ENCODE results near the gene CAPN10.

DNA sequence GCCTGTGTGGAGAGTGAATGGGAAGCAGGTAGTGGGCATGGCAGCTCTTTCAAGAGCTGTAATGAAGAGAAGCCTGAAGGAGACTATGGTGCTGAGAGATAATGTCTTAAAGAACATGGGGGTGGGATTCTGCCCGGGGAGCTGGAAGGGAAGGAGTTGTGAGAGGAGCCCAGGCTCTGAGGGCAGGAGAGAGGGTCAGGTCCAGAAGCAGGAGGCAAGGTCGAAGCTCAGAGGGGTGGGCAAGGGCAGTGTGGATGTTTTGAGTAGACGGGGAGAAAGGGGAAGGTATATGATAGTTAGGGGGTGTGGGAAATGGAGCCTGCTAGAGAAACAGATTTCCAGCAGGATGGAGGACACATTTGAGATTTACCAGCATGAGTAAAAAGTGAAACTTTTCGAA, 2.1 kb downstream of the CAPN10 start:
- TF ChIP-seq, protein P1, sequence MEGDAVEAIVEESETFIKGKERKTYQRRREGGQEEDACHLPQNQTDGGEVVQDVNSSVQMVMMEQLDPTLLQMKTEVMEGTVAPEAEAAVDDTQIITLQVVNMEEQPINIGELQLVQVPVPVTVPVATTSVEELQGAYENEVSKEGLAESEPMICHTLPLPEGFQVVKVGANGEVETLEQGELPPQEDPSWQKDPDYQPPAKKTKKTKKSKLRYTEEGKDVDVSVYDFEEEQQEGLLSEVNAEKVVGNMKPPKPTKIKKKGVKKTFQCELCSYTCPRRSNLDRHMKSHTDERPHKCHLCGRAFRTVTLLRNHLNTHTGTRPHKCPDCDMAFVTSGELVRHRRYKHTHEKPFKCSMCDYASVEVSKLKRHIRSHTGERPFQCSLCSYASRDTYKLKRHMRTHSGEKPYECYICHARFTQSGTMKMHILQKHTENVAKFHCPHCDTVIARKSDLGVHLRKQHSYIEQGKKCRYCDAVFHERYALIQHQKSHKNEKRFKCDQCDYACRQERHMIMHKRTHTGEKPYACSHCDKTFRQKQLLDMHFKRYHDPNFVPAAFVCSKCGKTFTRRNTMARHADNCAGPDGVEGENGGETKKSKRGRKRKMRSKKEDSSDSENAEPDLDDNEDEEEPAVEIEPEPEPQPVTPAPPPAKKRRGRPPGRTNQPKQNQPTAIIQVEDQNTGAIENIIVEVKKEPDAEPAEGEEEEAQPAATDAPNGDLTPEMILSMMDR (IDR thresholded peaks at IDR 0.05; ENCODE audit: poor library complexity), result no peak
- no peak for TF ChIP-seq EZH2phosphoT487 (IDR thresholded peaks at IDR 0.05; ENCODE audit: low read depth, severe bottlenecking, unreplicated experiment)
- no peak for TF ChIP-seq EZH2 (IDR thresholded peaks at IDR 0.05; ENCODE audit: borderline replicate concordance)
